Activated naive CD8-positive, alpha-beta T cell treated with anti-CD3 and anti-CD28 coated beads, Interleukin-2, amount 50 U/mL, for 24 hours (primary cell): ENCODE data around the gene SVIL.
"Not testable (repeated sequence)": the region's sequence is repeated elsewhere in the genome, so short reads cannot be mapped to it uniquely, and the experiment has no call there.

Source experiments
- ATAC-seq: fragments of 150-1000 bp; cut with Tn5 transposase; one replicate; pipeline ENCODE4 v1.10.0; 2021
- DNase-seq: peaks from one replicate; pipeline ENCODE4 v3.0.0; 2021
- H3K27ac Mint-ChIP-seq: one replicate; pipeline ENCODE4 v1.8.0; 2021; ENCODE audit warnings: mild to moderate bottlenecking, mixed read lengths
- H3K27me3 Mint-ChIP-seq: one replicate; pipeline ENCODE4 v1.8.0; 2021; ENCODE audit warnings: mixed read lengths
- H3K36me3 Mint-ChIP-seq: one replicate; pipeline ENCODE4 v1.8.0; 2021; ENCODE audit warnings: low read depth, mixed read lengths
- H3K4me1 Mint-ChIP-seq: one replicate; pipeline ENCODE4 v1.8.0; 2021; ENCODE audit warnings: mixed read lengths
- H3K4me3 Mint-ChIP-seq: one replicate; pipeline ENCODE4 v1.8.0; 2021; ENCODE audit warnings: mild to moderate bottlenecking, moderate library complexity, mixed read lengths
- H3K9me3 Mint-ChIP-seq: one replicate; pipeline ENCODE4 v1.8.0; 2021; ENCODE audit warnings: mixed read lengths

Gene SVIL

GRCh38 chr10:29514306-29514705 lies 120.5 kb downstream of the SVIL start:
- H3K27me3 Mint-ChIP-seq = no peaks in the 10 kb centered on the region
- H3K4me3 Mint-ChIP-seq = no peak overlapping the region
- H3K9me3 Mint-ChIP-seq = no peaks in the 10 kb centered on the region
- H3K27ac Mint-ChIP-seq = no peak overlapping the region
- no peaks in the 10 kb centered on the region for H3K4me1 Mint-ChIP-seq
- DNase-seq = no peak
- peaks cover 4% of the 10 kb centered on the region for H3K36me3 Mint-ChIP-seq
- ATAC-seq = no peak

- Mint-ChIP-seq H3K27me3 (no peaks in the 10 kb centered on the region), H3K4me3 (no peak overlapping the region), H3K9me3 (no peaks in the 10 kb centered on the region), H3K36me3 (peaks cover 1% of the 10 kb centered on the region), H3K27ac (no peak overlapping the region), H3K4me1 (no peaks in the 10 kb centered on the region)
- no peak for ATAC-seq
- no peak for DNase-seq
These were observed 122.3 kb downstream of the SVIL start for GRCh38 chr10:29512425-29512974.

GRCh38 chr10:29511806-29512205 lies 123.0 kb downstream of the SVIL start:
- H3K4me1 Mint-ChIP-seq, DNase-seq, H3K36me3 Mint-ChIP-seq, ATAC-seq, H3K27me3 Mint-ChIP-seq, H3K4me3 Mint-ChIP-seq, H3K9me3 Mint-ChIP-seq, H3K27ac Mint-ChIP-seq: not testable (repeated sequence)

- H3K4me3 Mint-ChIP-seq, H3K9me3 Mint-ChIP-seq, DNase-seq, H3K27me3 Mint-ChIP-seq, ATAC-seq, H3K4me1 Mint-ChIP-seq, H3K36me3 Mint-ChIP-seq, H3K27ac Mint-ChIP-seq: not testable (repeated sequence)
These were observed 124.2 kb downstream of the SVIL start for GRCh38 chr10:29510483-29511157.

- DNase-seq = no peak
- Mint-ChIP-seq H3K9me3 (no peaks in the 10 kb centered on the region), H3K4me1 (no peaks in the 10 kb centered on the region), H3K36me3 (peaks cover 4% of the 10 kb centered on the region), H3K4me3 (no peak overlapping the region), H3K27ac (no peak overlapping the region), H3K27me3 (no peaks in the 10 kb centered on the region)
- ATAC-seq = no peak
These were observed 126.1 kb downstream of the SVIL start for GRCh38 chr10:29508554-29509244.

- H3K4me3 Mint-ChIP-seq, H3K27ac Mint-ChIP-seq, H3K9me3 Mint-ChIP-seq, H3K36me3 Mint-ChIP-seq, ATAC-seq, DNase-seq, H3K27me3 Mint-ChIP-seq, H3K4me1 Mint-ChIP-seq: not testable (repeated sequence)
These were observed 127.0 kb downstream of the SVIL start for GRCh38 chr10:29507750-29508149.

GRCh38 chr10:29506324-29506921 lies 128.3 kb downstream of the SVIL start:
- not testable (repeated sequence) for H3K36me3 Mint-ChIP-seq, H3K9me3 Mint-ChIP-seq, DNase-seq, H3K27ac Mint-ChIP-seq, H3K4me3 Mint-ChIP-seq, H3K4me1 Mint-ChIP-seq, H3K27me3 Mint-ChIP-seq
- ATAC-seq = peak; percentile 54

- no peaks in the 10 kb centered on the region for H3K4me1 Mint-ChIP-seq
- H3K27ac Mint-ChIP-seq = no peak overlapping the region
- no peaks in the 10 kb centered on the region for H3K27me3 Mint-ChIP-seq
- H3K4me3 Mint-ChIP-seq = no peak overlapping the region
- no peak for ATAC-seq
- peaks cover 9% of the 10 kb centered on the region for H3K36me3 Mint-ChIP-seq
- no peaks in the 10 kb centered on the region for H3K9me3 Mint-ChIP-seq
- DNase-seq = no peak
These were observed 132.4 kb downstream of the SVIL start for GRCh38 chr10:29502351-29502750.

GRCh38 chr10:29501692-29502091 lies 133.1 kb downstream of the SVIL start:
- ATAC-seq (no peak), DNase-seq (no peak)
- no peaks in the 10 kb centered on the region for H3K4me1 Mint-ChIP-seq
- no peak overlapping the region for H3K4me3 Mint-ChIP-seq
- no peaks in the 10 kb centered on the region for H3K27me3 Mint-ChIP-seq
- no peaks in the 10 kb centered on the region for H3K9me3 Mint-ChIP-seq
- H3K36me3 Mint-ChIP-seq = peaks cover 9% of the 10 kb centered on the region
- no peak overlapping the region for H3K27ac Mint-ChIP-seq

- H3K27ac Mint-ChIP-seq = no peak overlapping the region
These were observed 134.7 kb downstream of the SVIL start for GRCh38 chr10:29499993-29500537.

GRCh38 chr10:29496341-29497162 lies 138.2 kb downstream of the SVIL start:
- Mint-ChIP-seq H3K27ac (no peak overlapping the region), H3K4me1 (peaks cover 10% of the 10 kb centered on the region), H3K27me3 (no peaks in the 10 kb centered on the region), H3K36me3 (peaks cover 9% of the 10 kb centered on the region), H3K9me3 (no peaks in the 10 kb centered on the region), H3K4me3 (no peak overlapping the region)
- peak; percentile 84 for DNase-seq
- peak; percentile 82 for ATAC-seq

More at GRCh38 chr10:29499993-29500537, 134.7 kb downstream of the SVIL start:
- H3K27me3 Mint-ChIP-seq = no peaks in the 10 kb centered on the region
- no peak for ATAC-seq
- DNase-seq = no peak
- H3K36me3 Mint-ChIP-seq = peaks cover 9% of the 10 kb centered on the region
- H3K4me1 Mint-ChIP-seq = peaks cover 8% of the 10 kb centered on the region
- H3K4me3 Mint-ChIP-seq = no peak overlapping the region
- no peaks in the 10 kb centered on the region for H3K9me3 Mint-ChIP-seq

GRCh38 chr10:29495366-29495765 lies 139.4 kb downstream of the SVIL start:
- DNase-seq (no peak), ATAC-seq (no peak)
- H3K4me3 Mint-ChIP-seq = no peak overlapping the region
- peaks cover 11% of the 10 kb centered on the region for H3K36me3 Mint-ChIP-seq
- no peaks in the 10 kb centered on the region for H3K27me3 Mint-ChIP-seq
- no peak overlapping the region for H3K27ac Mint-ChIP-seq
- peaks cover 10% of the 10 kb centered on the region for H3K4me1 Mint-ChIP-seq
- no peaks in the 10 kb centered on the region for H3K9me3 Mint-ChIP-seq

- Mint-ChIP-seq H3K36me3 (peaks cover 16% of the 10 kb centered on the region), H3K4me3 (no peak overlapping the region), H3K27ac (no peak overlapping the region), H3K9me3 (no peaks in the 10 kb centered on the region), H3K4me1 (peaks cover 12% of the 10 kb centered on the region), H3K27me3 (no peaks in the 10 kb centered on the region)
- DNase-seq (no peak), ATAC-seq (no peak)
These were observed 141.1 kb downstream of the SVIL start for GRCh38 chr10:29493697-29494096.

GRCh38 chr10:29492774-29493173 lies 142.0 kb downstream of the SVIL start:
- no peaks in the 10 kb centered on the region for H3K9me3 Mint-ChIP-seq
- DNase-seq (no peak), ATAC-seq (no peak)
- no peak overlapping the region for H3K27ac Mint-ChIP-seq
- H3K36me3 Mint-ChIP-seq = peaks cover 17% of the 10 kb centered on the region
- H3K4me3 Mint-ChIP-seq = no peak overlapping the region
- H3K27me3 Mint-ChIP-seq = no peaks in the 10 kb centered on the region
- H3K4me1 Mint-ChIP-seq = peaks cover 21% of the 10 kb centered on the region
